GM12891 (cell line): ENCODE data around the gene NR2E3.
"Not testable (repeated sequence)": the region's sequence is repeated elsewhere in the genome, so short reads cannot be mapped to it uniquely, and the experiment has no call there.

ENCODE experiments used
- DNase-seq: peaks from one replicate; pipeline ENCODE4 v3.0.0; 2011; ENCODE audit warnings: low spot score; ENCODE audit not compliant: insufficient read length
- FAIRE-seq: peaks from 2 replicates; lab custom pipeline; 2011; peaks lifted over from hg19 to GRCh38; lab: Jason Lieb, UNC
- PAX5 ChIP-seq: IDR thresholded peaks from 2 replicates; pipeline ENCODE4 v1.6.1; 2011; ENCODE audit warnings: low read length, moderate library complexity, mild to moderate bottlenecking; ENCODE audit not compliant: insufficient read depth, severe bottlenecking
- POLR2A ChIP-seq: IDR thresholded peaks from 2 replicates; pipeline ENCODE4 v1.6.1; 2011; ENCODE audit warnings: low read depth, low read length, control low read depth
- POLR2AphosphoS5 ChIP-seq: IDR thresholded peaks from 2 replicates; pipeline ENCODE4 v1.6.1; 2011; ENCODE audit warnings: low read depth, low read length, control low read depth
- POU2F2 ChIP-seq: IDR thresholded peaks from 2 replicates; pipeline ENCODE4 v1.6.1; 2011; ENCODE audit warnings: low read depth, mild to moderate bottlenecking, control low read depth, low read length, moderate library complexity
- SPI1 ChIP-seq: IDR thresholded peaks from 2 replicates; pipeline ENCODE4 v1.6.1; 2011; ENCODE audit warnings: low read depth, low read length, control low read depth
- TAF1 ChIP-seq: IDR thresholded peaks from 2 replicates; pipeline ENCODE4 v1.6.1; 2011; ENCODE audit warnings: low read depth, low read length, control low read depth

NR2E3 gene

DNA sequence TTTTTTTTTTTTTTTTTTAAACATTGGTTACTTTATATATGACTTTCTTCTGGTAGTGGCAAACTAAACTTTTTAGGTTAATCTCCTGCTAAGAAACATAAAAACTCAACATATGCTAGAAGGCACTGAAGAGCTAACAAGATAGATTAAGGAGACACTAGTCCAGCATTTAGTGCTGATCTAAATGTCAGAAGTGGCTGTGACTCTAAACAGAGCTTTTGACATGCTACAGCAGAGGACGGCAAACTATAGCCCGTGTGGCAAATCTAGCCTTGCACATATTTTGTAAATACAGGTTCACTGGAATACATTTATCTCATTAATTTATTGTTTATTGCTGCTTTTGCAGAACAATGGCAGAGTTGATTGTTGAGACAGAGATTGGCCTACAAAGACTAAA, 20.6 kb downstream of the NR2E3 start:
- TF ChIP-seq POLR2A (no peak), POLR2AphosphoS5 (no peak), POU2F2 (no peak), SPI1 (no peak), TAF1 (no peak), PAX5 (no peak)
- DNase-seq = no peak
- FAIRE-seq = no peak

- FAIRE-seq = no peak
- DNase-seq = no peak
- no peak for TF ChIP-seq SPI1
- TF ChIP-seq TAF1 = no peak
- no peak for TF ChIP-seq POLR2A
- TF ChIP-seq POU2F2 = no peak
- TF ChIP-seq POLR2AphosphoS5 = no peak
- TF ChIP-seq PAX5 = no peak
These were observed 31.2 kb downstream of the NR2E3 start for GRCh38 chr15:71841563-71841962.

- FAIRE-seq = no peak
- DNase-seq = no peak
- TF ChIP-seq TAF1 (no peak), SPI1 (no peak), POLR2A (no peak), POU2F2 (no peak), PAX5 (no peak), POLR2AphosphoS5 (no peak)
These were observed 34.6 kb downstream of the NR2E3 start for GRCh38 chr15:71844916-71845315.

- TF ChIP-seq SPI1 (peak; percentile 41; the same call in 1 of the 2 replicates), POLR2A (no peak), POLR2AphosphoS5 (no peak), POU2F2 (no peak)
- DNase-seq = no peak
- FAIRE-seq = no peak
These were observed 43.2 kb downstream of the NR2E3 start for GRCh38 chr15:71853543-71853942.

GRCh38 chr15:71858232-71858631, 47.9 kb downstream of the NR2E3 start:
- DNase-seq, FAIRE-seq: not testable (repeated sequence)
